Epithelial cell of proximal tubule (primary cell): ENCODE measurements around the gene ENTHD1. TPM values are rescaled to one million over a fixed set of nuclear protein-coding genes. Genes with fewer than 3 reads are reported as not detected.

Experiments used
- DNase-seq: peaks from one replicate; pipeline ENCODE4 v3.0.0-alpha.2; 2011; ENCODE audit warnings: low read depth
- H3K4me3 ChIP-seq: 2 replicates; pipeline ENCODE4 v1.5.1; 2011; ENCODE audit warnings: low read depth, mild to moderate bottlenecking, low read length
- CTCF ChIP-seq: conservative IDR thresholded peaks from 2 replicates; pipeline ENCODE4 v1.5.1; 2012; ENCODE audit warnings: low read depth, mild to moderate bottlenecking, low read length
- total RNA-seq: library from RNA; depleted of rRNA; stranded (reverse); fragments of >200 nt; gene quantifications from 2 replicates; pipeline ENCODE4 v1.2.3, GENCODE V29; 2015

The ENTHD1 gene
- total RNA-seq, 1 donor from 2014 or later: not detected

- DNase-seq: no peak
- TF ChIP-seq CTCF: no peak
- H3K4me3 ChIP-seq: no peak overlapping the region
These were observed 171.6 kb downstream of the ENTHD1 start for GRCh38 chr22:39722032-39722325.

- TF ChIP-seq CTCF: no peak
- H3K4me3 ChIP-seq: no peak overlapping the region
- DNase-seq: no peak
These were observed 172.1 kb downstream of the ENTHD1 start for GRCh38 chr22:39721206-39722031.

GRCh38 chr22:39719559-39720450, 173.8 kb downstream of the ENTHD1 start:
- no peak overlapping the region for H3K4me3 ChIP-seq
- no peak for TF ChIP-seq CTCF
- DNase-seq: no peak

- TF ChIP-seq CTCF: no peak
- H3K4me3 ChIP-seq: no peak overlapping the region
- DNase-seq: no peak
These were observed 174.6 kb downstream of the ENTHD1 start for GRCh38 chr22:39718921-39719475.

- no peak overlapping the region for H3K4me3 ChIP-seq
- no peak for TF ChIP-seq CTCF
- no peak for DNase-seq
These were observed 175.4 kb downstream of the ENTHD1 start for GRCh38 chr22:39718206-39718605.

GRCh38 chr22:39717099-39717498, 176.5 kb downstream of the ENTHD1 start:
- no peak for TF ChIP-seq CTCF
- H3K4me3 ChIP-seq: no peak overlapping the region
- no peak for DNase-seq
